Renal cortical epithelial cell (primary cell): ENCODE measurements around the gene GJE1. TPM values are rescaled to one million over a fixed set of nuclear protein-coding genes. Genes with fewer than 3 reads are reported as not detected.
"Not testable (repeated sequence)": the region's sequence is repeated elsewhere in the genome, so short reads cannot be mapped to it uniquely, and the experiment has no call there.

Experiments used
- DNase-seq: peaks from one replicate; pipeline ENCODE4 v3.0.0-alpha.2; 2011; ENCODE audit warnings: low read depth
- total RNA-seq: library from RNA; depleted of rRNA; stranded (reverse); fragments of >200 nt; gene quantifications from 2 replicates; pipeline ENCODE4 v1.2.3, GENCODE V29; 2014

Gene GJE1, protein sequence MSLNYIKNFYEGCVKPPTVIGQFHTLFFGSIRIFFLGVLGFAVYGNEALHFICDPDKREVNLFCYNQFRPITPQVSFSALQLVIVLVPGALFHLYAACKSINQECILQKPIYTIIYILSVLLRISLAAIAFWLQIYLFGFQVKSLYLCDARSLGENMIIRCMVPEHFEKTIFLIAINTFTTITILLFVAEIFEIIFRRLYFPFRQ
- not detected in 2 replicates for total RNA-seq

DNA sequence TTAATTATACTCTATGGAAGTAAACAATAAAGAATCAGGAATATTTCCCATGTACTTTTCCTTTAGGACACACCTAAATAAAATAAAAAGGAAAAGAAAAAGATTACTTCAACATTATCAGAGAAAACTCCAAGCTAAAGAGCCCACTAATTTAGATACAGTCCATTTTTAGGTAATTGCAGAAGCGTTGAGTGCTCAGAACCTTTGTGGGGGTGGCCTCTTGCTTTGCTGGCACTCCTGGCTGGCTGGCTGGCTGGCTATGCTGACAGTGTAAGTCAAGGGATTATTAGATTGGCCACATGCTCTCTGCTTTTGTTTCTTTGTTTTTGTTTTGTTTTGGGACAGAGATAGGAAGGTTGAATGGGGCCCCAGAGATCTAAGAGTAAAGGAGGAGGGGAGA lies at the start of gene GJE1:
GJE1 (plus strand) TSS at position 301 of the 400 bp plus-strand sequence. CDS start 234 bp downstream, outside the sequence.
- DNase-seq: no peak

DNA sequence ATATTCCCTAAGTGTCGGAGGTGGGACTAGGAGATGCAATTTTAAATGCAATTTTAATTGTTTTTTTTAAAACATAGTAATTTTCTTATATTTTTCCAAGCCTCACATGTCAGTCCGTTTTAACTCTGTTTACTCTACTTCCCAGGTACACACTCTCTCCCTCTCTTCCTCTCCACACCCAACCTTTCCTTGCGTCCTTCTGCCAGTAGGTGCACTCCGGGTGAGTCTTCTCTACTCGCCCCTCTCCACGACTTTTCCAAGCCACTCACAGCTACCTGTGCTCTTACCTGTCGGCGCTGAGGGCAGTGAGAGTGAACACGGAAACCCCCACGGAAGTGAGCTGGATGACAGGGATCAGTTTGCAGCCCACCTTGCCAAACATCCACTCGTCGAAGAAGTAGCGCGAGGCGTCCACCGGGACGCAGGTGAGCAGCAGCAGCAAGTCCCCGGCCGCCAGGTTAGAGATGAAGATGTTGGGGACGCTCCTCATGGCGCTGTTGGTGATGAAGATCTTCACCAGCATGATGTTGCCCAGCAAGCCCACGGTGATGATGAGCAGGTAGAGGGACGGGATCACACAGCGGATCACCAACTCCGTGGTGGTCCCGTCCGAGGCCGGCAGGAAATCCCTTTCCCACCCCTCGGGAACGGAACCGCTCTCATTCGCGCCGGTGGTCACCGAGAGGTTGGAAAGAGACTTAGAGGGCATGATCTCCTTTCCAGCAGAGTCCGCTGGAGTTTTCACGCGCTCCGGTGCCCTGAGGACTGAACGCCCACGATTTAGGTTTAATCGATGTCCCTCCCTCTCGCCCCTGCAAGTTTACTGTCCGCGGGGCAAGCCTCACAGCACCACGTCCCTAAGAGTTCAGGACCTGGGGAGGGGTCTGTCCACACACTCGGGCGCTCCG lies 44.5 kb upstream of the GJE1 start:
- DNase-seq: no peak

DNA sequence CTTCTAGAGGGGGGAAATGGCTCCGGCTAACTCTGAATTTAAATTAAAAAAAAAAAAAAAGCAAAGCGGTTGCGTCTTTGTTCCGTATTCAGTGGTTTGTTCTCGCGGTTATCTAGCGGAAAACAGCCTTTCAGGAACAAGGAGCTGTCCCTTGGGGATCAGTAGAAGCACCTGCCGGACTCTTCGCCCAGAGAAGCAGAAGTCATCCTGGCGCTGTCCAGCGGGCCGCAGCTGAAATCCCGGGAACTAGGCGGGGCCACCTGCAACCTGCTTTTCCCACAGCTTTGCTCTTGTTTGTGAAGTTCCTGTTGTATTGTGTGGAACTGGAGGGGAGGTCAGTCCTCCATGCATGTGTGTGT lies 43.9 kb upstream of the GJE1 start:
- peak; percentile 70 for DNase-seq

DNA sequence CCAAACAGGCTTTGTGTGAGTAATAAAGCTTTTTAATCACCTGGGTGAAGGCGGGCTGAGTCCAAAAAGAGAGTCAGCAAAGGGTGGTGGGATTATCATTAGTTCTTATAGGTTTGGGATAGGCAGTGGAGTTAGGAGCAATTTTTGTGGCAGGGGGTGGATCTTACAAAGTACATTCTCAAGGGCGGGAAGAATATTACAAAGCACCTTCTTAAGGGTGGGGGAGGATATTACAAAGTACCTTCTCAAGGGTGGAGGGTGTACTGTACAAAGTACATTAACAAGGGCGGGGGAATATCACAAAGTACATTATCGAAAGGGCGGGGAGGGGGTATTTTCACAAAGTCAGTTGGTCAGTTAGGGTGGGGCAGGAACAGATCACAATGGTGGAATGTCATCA lies 27.9 kb upstream of the GJE1 start:
- DNase-seq: not testable (repeated sequence)

DNA sequence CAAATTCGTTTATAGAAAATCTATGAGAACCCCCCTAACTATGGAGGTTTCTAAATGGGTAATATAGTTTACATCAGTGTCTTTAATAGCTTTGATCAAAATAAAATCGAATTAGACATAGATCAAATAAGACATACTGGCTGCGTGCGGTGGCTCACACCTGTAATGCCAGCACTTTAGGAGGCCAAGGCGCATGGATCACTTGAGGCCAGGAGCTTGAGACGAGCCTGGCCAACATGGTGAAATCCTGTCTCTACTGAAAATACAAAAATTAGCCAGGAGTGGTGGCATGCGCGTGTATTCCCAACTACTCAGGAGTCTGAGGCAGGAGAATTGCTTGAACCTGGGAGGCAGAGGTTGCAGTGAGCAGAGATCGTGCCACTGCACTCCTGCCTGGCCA lies 21.9 kb upstream of the GJE1 start:
- DNase-seq: not testable (repeated sequence)

DNA sequence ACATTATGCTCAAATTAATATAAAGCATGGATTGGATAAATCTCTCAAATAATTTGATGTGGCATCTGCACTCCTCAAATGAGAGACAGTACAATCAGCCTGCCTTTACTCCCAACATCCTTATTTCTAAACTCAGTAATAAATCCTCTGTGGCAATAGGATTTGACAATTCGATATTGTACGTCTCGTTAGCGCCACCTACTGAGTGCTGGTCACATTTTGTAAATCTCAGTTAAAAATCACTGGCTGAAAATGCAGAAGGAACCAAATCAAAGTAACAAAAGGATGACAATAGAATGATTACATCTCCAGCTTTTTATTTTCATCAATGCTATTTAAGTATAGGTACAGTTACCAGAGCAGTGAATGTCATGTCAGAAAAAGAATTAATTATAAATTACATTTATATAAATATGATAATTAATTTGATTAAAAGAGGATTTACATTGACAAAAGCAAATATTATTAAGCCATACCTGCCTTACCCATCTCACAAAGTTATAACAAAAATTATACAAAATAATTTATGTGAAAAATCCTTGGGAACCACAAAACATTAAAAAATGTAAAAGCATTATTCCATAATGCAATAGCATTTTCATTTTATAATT lies 20.2 kb upstream of the GJE1 start:
- peak; percentile 78 for DNase-seq

DNA sequence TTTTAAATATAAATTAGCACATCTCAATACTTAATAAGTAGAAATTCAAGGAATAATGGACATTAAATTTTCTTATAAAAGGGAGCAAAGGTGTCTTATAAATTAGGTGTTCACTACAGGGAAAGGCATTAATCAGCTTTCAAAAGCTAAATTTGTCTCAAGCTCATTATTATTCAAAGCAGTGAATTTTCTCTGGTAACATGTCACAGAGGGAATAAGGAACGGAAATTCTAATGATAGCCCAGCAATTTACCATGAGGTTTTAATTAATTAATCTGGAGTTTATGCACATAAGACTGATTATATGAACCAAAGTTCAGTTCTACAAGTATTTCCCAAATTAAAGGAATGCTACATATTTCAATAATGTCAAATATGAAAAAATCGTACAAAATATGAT lies 15.4 kb upstream of the GJE1 start:
- DNase-seq: no peak

DNA sequence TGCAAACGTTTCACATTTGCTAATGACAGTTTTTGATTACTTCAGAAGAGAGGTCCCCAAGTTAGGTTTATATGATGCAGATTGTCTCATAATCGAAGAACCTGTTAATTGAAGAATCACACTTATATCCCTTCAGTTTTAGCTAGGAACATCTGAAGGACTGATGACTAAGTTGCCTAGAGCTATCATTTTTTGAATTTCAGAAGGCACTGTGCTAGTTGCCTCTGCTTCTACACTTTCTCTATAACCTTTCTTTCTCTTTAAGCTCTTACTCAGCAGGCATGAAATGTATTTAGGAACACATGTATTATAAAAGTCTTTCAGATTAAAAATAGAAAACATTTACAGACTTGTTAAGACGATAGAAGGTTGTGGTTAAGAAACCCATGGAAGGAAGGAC lies 14.4 kb upstream of the GJE1 start:
- DNase-seq: no peak

DNA sequence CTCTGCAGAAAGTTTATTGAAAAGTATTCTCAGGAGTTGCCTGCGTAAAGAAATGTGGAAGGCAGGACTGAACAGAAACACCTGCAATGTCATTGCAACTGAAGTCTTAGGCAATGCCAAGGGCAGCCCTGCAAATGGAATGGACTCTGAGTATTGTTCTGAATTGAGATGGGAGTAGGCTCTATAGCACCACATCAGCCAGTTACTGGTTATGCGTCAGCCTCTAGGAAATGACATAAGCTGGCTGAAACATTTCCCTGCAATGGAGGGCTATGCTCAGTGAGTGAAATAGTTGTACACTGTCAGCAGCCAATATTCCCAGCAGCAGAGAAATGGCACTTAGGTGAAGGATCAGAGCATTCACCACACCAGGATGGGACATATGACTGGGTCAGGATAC lies 13.8 kb upstream of the GJE1 start:
- no peak for DNase-seq

DNA sequence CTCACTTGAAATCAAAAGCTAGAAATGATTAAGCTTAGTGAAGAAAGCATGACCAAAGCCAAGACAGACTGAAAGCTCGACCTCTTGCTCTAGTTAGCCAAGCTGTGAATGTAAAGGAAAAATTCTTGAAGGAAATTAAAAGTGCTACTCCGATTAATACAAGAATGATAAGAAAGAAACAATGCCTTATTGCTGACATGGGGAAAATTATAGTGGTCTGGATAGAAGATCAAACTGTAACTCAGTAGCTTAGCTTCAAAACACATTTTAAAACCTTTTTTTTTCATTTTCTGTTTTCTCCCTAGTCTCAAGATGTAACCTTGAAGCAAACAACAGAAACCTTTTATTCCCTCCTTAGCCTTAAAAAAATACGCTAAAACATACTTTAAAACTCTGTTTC lies 11.4 kb upstream of the GJE1 start:
- DNase-seq: peak; percentile 4

DNA sequence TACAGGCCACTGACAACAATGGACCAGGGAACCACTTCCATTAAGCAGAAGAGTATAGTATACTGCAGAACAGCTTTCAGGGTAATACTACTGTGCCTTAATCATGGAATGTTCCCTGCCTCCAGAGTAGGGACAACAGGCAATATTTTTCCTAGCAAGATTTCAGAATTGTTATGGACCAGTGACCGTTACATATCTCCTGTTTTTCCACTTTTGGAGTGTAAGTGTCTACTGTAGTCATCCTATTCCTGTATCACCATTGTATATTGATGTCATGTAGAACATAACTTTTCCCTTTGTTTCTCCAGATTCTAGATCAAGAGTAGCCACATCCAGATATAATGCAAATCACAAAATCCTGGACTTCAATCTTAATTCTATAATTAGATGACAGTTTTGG lies 1.9 kb upstream of the GJE1 start:
- DNase-seq: no peak

DNA sequence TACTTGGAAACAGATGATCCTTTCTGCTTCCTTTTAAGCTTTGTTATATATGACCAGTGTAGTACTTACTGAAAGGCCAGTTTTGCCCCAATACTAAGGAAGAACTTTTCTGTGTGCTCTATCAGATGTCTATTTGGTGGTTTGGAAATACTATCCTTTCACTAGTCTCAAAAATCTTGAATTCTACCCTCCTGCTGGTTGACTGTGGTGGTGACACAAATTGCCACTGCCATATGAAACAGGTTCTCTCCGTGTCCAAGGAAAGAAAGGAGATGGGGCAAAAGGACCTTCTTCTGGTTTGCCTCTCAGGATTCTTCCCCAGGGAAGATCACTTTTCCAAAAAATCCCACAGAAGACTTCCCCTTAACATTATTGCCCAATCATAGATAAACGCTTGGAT lies 6.2 kb downstream of the GJE1 start:
- DNase-seq: no peak

DNA sequence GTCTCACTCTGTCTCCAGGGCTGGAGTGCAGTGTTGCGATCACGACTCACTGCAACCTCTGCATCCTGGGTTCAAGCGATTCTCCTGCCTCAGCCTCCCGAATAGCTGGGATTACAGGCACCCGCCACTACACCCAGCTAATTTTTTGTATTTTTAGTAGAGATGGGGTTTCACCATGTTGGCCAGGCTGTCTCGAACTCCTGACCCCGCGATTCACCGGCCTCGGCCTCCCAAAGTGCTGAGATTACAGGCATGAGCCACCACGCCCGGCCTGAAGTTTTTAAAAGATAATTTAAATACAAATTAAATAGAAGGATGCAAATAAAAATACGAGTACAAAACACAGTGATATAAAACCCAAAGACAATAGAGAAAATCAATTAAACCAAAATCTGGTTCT lies 8.8 kb downstream of the GJE1 start:
- not testable (repeated sequence) for DNase-seq

DNA sequence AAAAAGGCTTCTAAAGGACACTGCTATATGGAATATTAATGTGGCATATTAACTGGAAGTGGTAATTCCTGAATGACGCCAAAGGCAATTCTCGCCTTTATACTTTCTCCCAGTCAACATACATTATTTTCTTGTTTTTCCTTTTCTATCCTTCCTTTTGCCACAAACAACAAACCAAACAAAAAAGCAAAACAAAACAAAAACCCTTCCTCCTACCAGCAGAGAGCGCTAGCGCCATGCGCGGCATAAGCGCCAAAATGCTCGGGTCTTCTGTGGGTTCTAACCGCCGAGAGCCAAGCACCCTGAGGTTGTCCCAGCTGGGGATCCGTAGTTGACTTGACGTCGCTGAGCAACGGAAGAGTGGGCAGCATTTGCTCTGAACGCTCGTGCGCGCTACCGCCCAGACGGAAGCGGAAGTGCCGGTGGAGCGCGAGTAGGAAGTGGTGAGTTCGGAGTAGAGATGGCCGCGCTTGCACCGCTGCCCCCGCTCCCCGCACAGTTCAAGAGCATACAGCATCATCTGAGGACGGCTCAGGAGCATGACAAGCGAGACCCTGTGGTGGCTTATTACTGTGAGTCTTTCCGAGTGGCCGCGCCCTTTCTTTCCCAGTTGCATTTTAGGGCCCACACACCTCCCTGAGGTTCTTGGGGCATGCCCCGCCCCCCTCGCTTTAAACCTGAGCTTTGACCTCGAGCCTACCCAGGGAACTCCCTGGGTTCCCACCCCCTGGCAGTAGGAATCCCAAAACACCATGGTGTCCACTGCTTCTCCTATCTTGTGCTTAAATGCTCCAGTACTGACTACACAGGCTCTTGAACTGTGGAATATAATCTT lies 14.3 kb downstream of the GJE1 start, which contains the start of the genes NMBR and VTA1:
NMBR (minus strand) TSS at position 295 of the 835 bp plus-strand sequence. CDS start 58,464 bp downstream, outside the sequence.
VTA1 (plus strand) TSS at position 436 of the 835 bp plus-strand sequence; CDS start at position 461, 25 bp downstream.
- DNase-seq: peak; percentile 99

DNA sequence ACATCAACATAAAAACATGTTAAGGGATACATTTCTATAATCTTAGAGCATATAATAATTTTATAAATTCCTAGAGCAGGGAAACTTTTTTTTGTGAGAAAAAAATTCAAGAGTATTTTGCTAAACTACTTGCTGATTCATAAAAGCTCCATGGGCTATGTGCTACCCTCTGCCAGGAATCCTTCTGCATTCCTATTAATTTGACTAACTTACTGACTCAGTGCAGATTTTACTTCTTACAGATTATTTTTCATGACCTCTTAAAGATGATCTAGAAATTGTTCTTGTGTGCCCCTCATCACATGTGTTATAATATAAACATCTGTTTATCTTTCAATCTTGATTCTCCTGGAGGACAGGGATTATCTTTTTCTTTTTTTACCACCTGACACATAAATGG lies 20.0 kb downstream of the GJE1 start:
- peak; percentile 20 for DNase-seq

DNA sequence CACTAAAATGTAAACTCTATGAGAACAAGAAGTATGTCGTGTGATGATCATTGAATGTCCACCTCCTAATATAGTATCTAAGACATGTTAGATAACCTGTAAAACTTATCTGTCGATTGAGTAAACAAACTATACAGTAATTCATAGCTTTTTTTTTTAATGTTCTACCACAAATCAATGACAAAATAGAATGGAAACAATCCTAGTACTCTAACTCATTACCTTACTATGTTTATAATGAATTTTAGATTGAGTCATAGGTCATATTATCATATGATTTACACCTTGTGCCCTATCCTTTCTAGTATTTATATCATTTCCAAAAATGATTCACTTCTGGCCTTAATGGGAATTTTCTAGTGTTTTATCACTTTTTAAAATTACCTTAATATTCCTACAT lies 20.5 kb downstream of the GJE1 start:
- no peak for DNase-seq

DNA sequence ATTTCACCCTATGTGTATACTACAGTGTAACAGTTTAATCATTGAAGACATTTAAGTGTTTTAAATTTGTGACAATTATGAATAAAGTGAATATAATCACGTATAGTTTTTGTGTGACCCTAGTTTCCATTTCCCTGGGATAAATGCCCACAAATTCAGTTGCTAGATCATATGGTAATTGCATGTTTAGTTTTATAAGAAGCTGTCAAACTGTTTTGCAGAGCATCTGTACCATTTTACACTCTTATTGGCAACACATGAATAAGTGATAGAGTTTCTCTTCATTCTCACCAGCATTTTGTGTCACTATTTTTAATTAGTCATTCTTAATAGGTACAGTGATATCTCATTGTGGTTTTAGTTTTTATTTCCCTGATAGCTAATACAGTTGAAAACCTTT lies 21.6 kb downstream of the GJE1 start:
- DNase-seq: no peak

DNA sequence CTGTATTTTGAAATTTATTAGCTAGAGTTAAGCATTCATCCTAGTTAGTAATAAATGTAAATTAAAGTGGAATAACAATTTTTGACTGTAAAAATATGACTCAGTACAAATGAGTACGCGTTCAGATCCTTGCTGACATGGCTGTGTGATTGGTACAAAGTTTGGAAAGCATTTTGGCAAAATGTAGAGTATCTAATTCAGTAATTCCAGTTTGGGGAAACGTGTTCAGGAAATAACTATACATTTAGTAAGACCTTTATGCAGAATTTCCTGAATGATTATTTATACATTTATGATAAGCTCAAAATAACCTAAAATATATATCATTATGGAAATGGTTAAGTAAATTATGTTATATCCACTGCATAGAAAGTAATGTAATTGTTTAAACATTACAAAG lies 22.4 kb downstream of the GJE1 start:
- no peak for DNase-seq

DNA sequence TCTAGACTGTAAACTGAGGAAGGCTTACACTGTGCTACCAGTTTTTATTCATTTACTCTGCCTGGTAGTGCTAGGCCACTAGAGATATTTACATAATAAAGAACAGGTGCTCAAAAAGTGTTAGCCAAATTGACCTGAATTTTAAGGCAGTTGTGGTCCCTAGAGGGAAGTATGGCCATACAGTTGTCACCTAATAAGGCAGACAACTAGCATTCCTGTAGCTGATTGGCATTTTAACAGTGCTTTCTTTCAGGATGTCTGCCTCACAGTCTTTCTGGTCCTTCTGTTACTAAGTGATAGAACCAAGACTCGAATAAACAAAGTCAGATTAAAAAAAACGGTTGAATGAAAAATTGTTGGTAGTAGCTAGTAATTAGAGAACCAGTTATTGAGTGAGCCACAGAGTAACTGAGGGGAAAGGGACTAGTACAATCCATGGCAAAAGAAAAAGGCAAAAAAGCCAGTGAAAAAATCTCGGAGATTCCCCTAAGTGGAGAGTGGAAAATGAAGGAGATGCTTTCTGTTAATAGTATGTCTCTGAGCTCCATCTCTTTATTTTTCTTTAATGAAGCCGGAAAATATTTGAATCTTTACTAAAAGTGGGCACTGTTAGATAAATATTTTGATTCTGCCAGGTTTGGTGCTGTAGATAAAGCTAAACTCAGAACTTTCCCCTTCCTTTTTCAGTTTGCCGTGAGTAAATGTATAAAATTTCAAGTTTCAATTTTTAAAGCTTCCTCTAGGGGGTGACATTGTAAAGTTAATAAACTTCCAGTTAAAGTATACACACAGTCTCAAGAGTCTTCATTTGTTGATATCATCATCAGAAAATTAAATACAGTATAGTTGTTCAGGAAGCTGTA lies 23.4 kb downstream of the GJE1 start:
- DNase-seq: peak; percentile 47

DNA sequence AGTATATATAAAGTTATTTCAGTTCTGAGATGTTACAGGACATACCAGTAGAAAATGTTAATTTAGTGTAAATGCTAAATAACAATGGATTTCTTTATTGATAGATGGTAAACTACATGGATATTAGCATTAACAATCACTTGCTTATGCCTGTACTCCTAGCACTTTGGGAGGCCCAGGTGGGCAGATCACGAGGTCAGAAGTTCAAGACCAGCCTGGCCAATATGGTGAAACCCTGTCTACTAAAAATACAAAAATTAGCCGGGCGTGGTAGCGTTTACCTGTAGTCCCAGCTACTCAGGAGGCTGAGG lies 24.0 kb downstream of the GJE1 start:
- DNase-seq: not testable (repeated sequence)

DNA sequence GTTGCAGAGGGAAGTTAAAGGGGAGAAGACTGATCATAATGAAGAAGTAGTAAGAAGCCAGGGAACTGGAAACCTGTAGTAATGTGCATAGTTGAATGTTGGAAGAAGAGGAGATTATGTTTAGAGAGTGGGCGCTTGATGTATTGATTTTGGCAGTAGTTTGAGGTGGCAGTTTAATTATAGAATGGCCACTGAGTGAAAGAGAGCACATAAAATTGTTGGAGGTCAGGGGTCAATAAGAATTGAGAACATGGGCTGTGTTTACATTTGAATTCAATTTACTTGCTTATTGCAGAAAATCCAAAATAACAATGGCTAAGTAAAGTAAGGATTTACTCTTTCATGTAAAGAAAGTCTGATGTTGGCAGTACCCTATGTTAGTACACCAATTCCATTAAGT lies 30.1 kb downstream of the GJE1 start:
- no peak for DNase-seq
